ENCODE data around the gene SUN1.

SUN1 gene

DNA sequence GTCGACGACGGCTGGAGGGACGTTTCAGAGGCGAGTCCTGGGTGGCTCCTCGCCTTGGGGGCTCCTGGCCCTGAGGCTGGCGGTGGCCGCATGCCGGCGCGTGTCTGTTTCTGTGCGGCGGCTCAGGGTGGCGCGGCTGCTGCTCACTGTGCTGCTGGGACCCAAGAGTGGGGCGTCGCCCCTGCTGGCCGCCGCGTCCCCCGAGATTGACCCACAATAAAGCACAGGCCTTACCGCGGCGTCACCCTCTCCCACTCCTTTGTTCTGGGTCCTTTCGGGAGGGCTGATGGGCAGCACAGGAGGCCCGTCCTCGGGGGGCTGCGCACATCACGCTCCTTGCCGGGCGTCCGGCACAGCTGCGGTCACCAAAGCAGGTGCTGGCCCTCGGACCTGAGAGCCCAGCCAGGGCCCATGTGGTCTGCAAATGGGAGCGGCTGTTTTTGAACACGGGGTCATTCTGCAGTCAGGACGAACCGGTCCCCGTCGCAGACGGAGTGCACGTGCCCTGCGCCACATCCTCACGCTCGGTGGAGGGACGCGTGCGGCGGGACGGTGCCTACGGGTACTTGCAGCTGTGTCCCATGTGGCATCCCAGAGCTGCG is 63.3 kb downstream of the SUN1 start:
- no peak for DNase-seq (ENCODE audit: insufficient read length, low spot score)
- TF ChIP-seq POLR2A (IDR thresholded peaks at IDR 0.05; ENCODE audit: low read depth, low read length): no peak
- no peak for FAIRE-seq

DNA sequence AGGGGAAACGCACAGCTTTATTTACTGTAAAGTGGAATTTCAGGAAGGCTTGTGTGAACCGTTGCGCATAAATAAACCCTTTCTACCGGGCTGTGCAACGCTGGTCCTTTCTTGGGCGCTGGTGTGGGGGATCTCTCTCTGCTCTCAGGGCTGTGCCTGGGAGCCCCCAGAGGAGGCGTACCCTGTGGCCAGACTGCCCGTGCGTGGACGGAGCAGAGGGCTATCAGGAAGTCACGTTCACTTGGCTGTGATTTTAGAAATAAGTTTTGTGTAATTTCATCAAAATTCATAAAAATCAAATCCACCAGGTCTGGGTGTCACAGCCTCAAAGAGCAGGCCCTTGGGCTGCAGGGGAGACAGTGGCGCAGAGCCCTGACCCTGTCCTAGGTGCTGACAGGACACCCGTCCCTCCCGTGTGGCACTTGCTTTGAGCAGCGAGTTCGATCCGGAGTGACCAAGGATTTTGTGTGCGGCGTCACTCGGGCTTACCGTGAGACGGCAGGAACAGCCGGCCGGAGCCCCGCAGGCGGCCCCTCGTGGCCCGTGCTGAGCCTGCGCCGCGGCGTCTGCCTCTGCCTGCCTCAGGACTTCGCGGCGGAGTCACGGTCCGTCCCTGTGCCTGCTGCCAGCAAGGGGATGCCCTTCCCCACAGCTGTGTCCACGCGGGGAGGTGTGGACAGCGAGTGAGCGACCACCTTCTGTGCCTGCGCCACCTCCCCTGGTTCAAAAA is 64.2 kb downstream of the SUN1 start:
- FAIRE-seq (no peak), DNase-seq (ENCODE audit: insufficient read length, low spot score) (no peak)
- TF ChIP-seq POLR2A (IDR thresholded peaks at IDR 0.05; ENCODE audit: low read depth, low read length): no peak

DNA sequence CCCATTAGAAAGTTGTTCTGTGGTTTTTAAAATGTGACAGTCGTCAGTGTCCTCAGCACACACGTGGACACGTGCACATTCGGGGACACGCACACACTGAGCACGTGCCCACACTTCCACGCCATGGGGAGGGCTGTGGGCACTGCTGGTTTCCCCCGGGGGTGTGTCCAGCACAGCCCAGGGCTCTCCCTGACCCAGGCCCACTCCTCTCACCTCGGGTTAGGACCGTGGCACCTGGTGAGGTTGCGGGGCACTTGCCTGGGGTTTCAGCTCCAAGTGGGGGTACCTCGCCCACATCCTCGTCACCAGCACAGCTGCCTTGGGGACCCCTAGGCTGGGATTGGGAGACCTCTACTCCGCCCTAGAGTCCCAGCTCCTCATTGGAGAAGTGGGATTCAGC is 64.8 kb downstream of the SUN1 start:
- FAIRE-seq (no peak), DNase-seq (ENCODE audit: insufficient read length, low spot score) (no peak)
- TF ChIP-seq POLR2A (IDR thresholded peaks at IDR 0.05; ENCODE audit: low read depth, low read length): no peak

DNA sequence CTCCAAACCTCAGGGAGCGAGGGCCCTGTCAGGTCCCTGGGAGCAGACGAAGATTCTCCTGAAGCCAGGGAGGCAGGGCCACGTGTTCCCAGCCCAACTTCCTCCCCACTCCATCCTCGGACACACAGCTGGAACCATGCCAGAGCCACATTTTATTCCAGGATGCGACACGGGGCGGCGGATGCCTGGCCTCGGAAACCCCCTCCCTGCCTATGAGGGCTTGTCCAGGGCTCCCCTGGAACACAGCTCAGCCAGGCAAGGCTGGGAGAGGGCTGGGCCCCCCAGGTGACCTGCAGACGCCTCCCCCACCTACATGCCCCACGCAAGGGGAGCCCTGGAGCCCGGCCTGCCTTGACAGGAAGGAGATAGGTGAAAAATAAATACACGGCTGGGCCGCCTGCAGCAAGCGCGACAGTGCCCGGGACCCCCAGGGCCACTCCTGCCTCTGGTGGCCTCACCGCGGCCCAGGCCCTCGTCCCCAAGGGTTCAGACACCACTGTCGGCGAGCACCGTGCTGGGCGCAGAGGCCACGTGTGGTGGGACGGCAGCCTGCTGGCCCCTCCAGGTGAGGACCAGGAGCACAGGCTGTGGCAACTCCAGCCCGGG is 65.6 kb downstream of the SUN1 start:
- FAIRE-seq: no peak
- 0 out of 2 replicates have a peak, but pooled peaks have one; percentile 11 for TF ChIP-seq POLR2A (IDR thresholded peaks at IDR 0.05; ENCODE audit: low read depth, low read length)
- no peak for DNase-seq (ENCODE audit: insufficient read length, low spot score)

DNA sequence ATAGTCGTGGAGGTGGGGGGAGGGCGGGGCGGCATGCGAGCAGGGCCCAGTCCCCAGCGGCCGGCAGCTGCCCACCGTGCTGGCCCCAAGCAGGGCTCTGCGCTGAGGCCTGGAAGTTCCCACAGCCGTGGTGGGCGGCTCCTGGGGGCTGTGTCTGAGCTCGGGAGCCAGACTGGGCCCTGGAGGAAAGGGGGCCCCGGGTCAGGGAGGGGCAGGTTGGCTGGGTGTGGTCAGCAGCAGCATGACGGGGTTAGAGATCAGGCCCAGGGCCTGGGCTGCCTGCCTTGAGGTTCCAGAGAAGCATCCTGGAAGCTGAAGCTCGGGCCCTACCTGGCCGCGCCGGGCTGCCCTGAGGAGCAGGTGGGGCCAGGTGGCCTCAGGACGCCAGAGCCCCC is 66.2 kb downstream of the SUN1 start:
- DNase-seq (ENCODE audit: insufficient read length, low spot score): no peak
- TF ChIP-seq POLR2A (IDR thresholded peaks at IDR 0.05; ENCODE audit: low read depth, low read length): no peak
- no peak for FAIRE-seq

DNA sequence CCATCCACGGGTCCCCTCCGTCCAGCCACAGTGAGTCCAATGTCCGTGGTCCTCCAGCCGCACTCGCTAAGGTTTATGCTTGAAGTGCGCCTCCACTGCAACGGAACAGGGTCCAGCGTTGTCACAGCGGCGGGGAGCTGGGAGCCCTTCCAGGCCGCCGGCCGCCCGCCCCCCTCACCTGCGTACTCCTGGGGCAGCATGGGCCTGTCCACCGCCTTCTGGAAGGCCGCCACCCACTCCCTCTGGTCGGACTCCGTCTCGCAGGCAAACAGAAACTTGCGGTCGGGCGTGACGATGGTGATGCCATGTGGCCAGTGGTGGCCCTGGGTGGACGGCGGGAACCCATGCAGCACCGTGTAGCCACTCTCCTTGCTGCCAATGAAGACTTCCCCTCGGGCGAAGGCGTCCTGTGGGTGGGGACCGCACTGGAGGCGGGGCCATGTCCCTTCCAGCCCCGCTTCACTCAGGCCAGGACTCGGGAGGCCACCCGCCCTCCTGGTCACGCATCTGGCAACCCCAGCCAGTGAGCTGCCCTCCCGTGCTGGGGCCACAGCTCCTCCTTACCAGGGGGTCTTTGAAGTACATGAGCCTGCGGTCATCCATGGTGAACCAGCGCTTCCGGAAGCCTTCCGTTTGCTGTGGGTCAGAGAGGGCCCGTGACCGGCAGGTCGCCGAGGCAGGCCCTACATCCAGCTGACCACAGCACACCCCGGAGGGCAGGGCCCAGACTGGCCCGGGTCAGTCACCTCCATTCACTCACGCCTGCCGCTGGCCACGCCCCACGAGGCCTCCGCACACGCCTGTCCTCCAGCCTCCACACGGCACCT is 66.8 kb downstream of the SUN1 start:
- no peak for FAIRE-seq
- no peak for DNase-seq (ENCODE audit: insufficient read length, low spot score)
- no peak for TF ChIP-seq POLR2A (IDR thresholded peaks at IDR 0.05; ENCODE audit: low read depth, low read length)

DNA sequence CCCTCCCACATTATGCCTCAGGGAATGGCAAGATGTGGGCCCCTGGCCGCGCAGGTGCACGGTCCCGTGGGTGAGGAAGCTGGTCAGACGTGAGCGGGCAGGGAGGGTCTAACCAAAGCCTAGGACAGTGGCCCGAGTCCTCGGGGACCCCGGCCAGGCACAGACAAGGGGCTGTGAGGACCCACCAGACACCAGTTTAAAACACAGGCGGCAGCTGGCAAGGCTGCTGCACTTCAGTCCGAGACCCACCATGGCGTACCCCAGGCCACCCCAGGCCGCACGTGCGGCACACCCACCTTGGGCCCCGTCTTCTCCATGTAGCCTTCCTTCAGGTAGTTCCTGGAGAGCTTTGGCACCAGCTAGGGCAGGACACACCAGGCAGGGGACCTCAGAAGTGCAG is 67.5 kb downstream of the SUN1 start:
- FAIRE-seq: no peak
- DNase-seq (ENCODE audit: insufficient read length, low spot score): no peak
- no peak for TF ChIP-seq POLR2A (IDR thresholded peaks at IDR 0.05; ENCODE audit: low read depth, low read length)

DNA sequence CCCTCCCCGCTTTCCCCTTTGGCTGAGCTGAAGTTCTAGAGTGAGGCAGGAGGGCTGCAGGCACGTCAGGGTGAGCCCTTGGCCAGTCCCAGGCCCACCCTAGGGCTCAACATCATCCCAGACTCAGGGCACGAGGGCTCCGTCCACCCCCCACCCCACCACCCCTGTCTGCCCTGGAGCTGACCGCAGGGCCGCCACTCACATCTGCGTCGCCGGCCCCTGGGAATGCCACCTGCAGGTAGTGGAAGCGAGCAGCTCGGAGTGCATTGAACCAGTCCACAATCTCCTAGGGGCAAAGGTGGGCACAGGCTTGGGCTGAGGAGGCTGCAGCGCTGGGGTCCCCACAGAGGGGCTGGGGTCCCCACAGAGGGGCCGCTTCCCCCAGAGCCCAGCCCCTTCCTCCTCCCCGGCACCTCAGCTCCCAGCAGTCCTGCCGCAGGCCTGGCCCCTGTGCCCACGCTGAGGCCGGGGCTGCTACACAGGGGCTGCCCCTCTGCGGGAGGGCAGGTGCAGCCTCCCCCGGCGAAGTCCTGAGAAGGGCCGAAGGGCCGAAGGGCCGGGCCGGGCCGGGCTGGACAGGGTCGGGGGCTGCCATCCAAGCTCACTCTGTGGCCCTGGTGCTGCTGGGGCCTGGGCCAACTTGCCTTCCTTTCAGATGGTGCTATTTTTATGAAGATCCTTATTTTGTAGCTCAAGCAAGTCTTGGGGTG is 68.2 kb downstream of the SUN1 start:
- FAIRE-seq (no peak), DNase-seq (ENCODE audit: insufficient read length, low spot score) (no peak)
- TF ChIP-seq POLR2A (IDR thresholded peaks at IDR 0.05; ENCODE audit: low read depth, low read length): no peak

DNA sequence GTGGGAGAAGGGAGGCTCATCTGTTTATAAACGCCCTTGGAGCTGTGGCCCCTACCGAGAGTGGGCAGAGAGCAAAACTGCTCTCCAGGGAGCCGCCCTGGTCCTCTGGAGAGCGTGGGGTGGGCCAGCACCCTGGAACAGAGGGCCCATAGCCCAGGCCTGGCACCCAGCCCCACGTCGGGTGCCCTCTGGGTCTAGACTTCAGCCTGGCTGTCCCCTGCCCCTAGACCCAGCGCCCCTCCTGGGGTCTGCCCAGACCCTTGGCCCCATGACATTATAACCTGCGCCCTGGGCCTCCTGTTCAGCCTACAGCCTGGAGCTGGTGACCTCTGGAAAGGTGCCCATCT is 68.7 kb downstream of the SUN1 start:
- no peak for TF ChIP-seq POLR2A (IDR thresholded peaks at IDR 0.05; ENCODE audit: low read depth, low read length)
- FAIRE-seq: no peak
- DNase-seq (ENCODE audit: insufficient read length, low spot score): no peak

DNA sequence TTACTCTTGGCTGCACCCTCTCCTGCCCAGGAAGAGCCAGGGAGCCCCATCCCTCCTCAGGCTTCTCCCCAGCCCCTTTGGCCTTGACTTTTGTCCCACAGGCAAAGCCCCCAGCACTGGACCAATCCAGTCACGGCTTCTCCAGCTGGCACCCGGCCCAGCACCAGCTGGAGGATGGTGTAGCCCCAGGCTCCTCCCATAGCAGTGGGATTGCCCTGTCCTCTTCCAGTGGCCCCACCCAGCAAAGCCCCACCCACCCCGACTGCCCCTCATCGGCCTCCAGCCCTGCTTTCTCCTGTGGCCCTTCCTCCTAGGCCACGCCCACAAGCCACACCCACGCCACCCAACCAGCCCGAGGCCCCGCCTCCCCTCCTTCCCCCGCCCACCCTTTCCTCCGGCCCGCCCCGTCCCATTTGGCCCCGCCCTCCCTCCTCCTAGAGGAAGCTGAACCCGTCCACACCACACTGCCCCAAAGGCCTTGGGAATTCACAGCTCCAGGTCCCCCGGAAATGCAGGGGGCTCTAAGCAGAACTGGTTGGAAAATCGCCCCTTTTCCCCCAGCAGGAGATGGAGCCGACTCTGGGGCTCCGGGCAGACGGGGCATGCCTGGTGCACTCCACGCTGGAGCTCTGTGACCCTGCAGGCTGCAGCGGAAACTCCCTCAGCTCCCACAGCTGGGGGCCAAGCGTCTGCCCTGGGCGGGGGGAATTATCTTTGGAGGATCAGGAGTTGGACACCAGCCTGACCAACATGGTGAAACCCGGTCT is 69.3 kb downstream of the SUN1 start:
- FAIRE-seq (peak; percentile 43), DNase-seq (ENCODE audit: insufficient read length, low spot score) (peak; percentile 100)
- TF ChIP-seq POLR2A (IDR thresholded peaks at IDR 0.05; ENCODE audit: low read depth, low read length): peak; percentile 32; the same call in 1 of the 2 replicates

DNA sequence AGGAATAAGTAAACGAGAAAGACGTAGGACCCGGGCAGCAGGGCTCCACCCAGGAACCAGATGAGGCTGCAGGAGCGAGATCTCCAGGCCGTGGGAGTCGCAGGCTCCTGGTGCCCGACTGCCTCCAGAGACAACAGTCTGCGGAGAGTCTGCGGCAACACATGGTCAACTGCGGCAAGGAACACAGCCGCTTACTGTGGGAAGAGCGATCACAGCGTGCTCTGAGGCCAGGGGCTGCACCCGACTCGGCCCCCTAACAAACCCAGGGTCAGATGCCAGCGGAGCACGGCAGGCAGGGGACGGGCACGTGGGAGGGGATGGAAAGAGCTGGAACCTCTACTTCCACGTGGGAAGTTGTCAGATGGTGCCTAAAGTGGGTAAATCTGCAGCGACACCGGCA is 70.7 kb downstream of the SUN1 start:
- DNase-seq (ENCODE audit: insufficient read length, low spot score) (no peak), FAIRE-seq (no peak)
- TF ChIP-seq POLR2A (IDR thresholded peaks at IDR 0.05; ENCODE audit: low read depth, low read length): no peak

DNA sequence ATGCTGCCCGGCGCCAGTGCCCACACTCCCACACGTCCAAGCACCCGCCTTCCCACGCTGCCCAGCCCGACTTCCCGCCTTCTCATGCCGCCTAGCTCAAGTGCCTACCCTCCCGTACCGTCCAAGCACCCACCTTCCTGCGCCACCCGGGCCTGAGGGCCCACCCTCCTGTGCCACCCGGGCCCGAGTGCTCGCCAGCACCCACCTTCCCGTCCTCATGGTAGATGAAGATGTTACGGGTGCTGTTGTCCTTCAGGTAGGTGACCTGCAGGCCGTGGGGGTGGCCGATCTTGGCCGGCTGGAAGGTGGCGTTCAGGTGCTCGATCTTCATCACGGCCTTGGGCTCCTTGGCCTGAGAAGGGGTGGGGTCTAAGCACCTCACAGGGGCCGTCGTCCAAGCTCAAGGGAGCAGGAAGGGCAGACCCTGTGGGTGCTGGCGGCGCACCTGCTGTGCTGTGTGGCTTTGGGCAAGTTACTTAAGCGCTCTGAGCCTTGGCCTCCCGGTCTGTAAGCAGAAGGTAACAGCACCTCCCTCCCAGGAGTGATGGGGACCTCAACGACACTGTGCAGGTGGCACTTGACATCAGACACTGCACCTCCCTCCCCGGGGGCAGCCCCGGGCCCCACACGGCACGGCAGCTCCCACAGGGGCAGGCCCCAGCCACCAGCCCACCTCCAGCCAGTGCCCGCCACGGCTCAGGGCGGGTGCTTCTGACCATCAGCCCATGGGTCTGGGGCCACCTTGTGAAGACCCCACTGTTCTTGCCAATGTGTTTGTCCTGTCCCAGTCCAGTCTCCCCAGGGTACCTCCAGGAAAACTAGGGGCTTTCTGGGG is 71.9 kb downstream of the SUN1 start:
- FAIRE-seq (no peak), DNase-seq (ENCODE audit: insufficient read length, low spot score) (no peak)
- peak; percentile 30; the same call in 1 of the 2 replicates for TF ChIP-seq POLR2A (IDR thresholded peaks at IDR 0.05; ENCODE audit: low read depth, low read length)

Data from H54 (cell line).